Colonic mucosa (tissue), 4 donors: Measurements from ENCODE around the gene ACER1. TPM values are rescaled to one million over a fixed set of nuclear protein-coding genes. Genes with fewer than 3 reads are reported as not detected.
"Not testable (repeated sequence)": the region's sequence is repeated elsewhere in the genome, so short reads cannot be mapped to it uniquely, and the experiment has no call there.

ENCODE experiments used
- DNase-seq: peaks from one replicate; pipeline ENCODE4 v3.0.0-alpha.2; 2020
- H3K27ac ChIP-seq: fragments of 200-600 bp; one replicate; pipeline ENCODE4 v1.8.0; 2021
- H3K27me3 ChIP-seq: fragments of 200-600 bp; one replicate; pipeline ENCODE4 v1.8.0; 2021
- H3K36me3 ChIP-seq: fragments of 200-600 bp; one replicate; pipeline ENCODE4 v1.8.0; 2021
- H3K4me1 ChIP-seq: fragments of 200-600 bp; one replicate; pipeline ENCODE4 v1.8.0; 2021; ENCODE audit warnings: mild to moderate bottlenecking
- H3K4me3 ChIP-seq: fragments of 200-600 bp; one replicate; pipeline ENCODE4 v1.8.0; 2021
- H3K9ac ChIP-seq, 2 donors: one replicate each; pipeline ENCODE4 v1.7.0; 2013; ENCODE audit warnings: control low read depth in 2 of 2, low read depth in 2 of 2, low read length in 2 of 2
- H3K9me3 ChIP-seq: fragments of 200-600 bp; one replicate; pipeline ENCODE4 v1.8.0; 2021
- intact Hi-C: fragments of 100-400 bp; cut with DNase I; formaldehyde crosslinking; loops from one replicate; pipeline ENCODE4 v1.14.1; 2022
- total RNA-seq, 2 donors: library from RNA; stranded (reverse); fragmentation: NEBNext Ultra II Directional in 1 of 2; extraction: Animal tissue kit (Norgen Biotek cat#: 25700) in 1 of 2; gene quantifications; one replicate each; pipeline ENCODE4 v1.2.1, GENCODE V29; 2021
- TF ChIP-seq, protein P1 (sequence below): fragments of 200-600 bp; IDR thresholded peaks from one replicate; pipeline ENCODE4 v1.8.0; 2022; ENCODE audit warnings: antibody characterized with exemption, mild to moderate bottlenecking
- donor health status: healthy.
- donor health status: DM: no; HTN: no; CAD: no.
- donor health status: DM: no; HTN: no; CAD: no.

Gene ACER1
- total RNA-seq, 2 donors from 2014 or later, result not detected

DNA sequence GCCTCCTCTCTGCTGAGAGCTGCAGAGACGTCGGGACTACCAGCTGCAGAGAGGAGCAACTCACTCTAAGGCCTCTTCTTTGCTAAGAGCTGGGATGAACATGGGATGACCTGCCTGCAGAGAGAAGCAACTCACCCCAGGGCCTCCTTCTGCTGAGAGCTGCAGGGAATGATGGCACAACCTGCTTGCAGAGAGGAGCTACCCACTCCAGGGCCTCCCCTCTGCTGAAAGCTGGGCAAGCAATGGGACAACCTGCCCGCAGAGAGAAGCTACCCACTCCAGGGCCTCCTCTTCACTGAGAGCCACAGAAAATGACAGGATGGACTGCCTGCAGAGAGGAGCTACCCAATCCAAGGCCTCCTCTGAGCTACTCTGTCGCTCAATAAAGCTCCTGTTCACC is 46.7 kb downstream of the ACER1 start:
- Histone ChIP-seq H3K4me1 (no peaks in the 10 kb centered on the region), H3K27ac (no peak overlapping the region), H3K36me3 (no peaks in the 10 kb centered on the region), H3K9me3 (peaks cover 7% of the 10 kb centered on the region), H3K27me3 (no peaks in the 10 kb centered on the region), H3K9ac (no peak overlapping the region), H3K4me3 (no peak overlapping the region)
- DNase-seq, result no peak
- intact Hi-C loops, result no loop called here
- TF ChIP-seq, protein P1, sequence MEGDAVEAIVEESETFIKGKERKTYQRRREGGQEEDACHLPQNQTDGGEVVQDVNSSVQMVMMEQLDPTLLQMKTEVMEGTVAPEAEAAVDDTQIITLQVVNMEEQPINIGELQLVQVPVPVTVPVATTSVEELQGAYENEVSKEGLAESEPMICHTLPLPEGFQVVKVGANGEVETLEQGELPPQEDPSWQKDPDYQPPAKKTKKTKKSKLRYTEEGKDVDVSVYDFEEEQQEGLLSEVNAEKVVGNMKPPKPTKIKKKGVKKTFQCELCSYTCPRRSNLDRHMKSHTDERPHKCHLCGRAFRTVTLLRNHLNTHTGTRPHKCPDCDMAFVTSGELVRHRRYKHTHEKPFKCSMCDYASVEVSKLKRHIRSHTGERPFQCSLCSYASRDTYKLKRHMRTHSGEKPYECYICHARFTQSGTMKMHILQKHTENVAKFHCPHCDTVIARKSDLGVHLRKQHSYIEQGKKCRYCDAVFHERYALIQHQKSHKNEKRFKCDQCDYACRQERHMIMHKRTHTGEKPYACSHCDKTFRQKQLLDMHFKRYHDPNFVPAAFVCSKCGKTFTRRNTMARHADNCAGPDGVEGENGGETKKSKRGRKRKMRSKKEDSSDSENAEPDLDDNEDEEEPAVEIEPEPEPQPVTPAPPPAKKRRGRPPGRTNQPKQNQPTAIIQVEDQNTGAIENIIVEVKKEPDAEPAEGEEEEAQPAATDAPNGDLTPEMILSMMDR, result no peak

DNA sequence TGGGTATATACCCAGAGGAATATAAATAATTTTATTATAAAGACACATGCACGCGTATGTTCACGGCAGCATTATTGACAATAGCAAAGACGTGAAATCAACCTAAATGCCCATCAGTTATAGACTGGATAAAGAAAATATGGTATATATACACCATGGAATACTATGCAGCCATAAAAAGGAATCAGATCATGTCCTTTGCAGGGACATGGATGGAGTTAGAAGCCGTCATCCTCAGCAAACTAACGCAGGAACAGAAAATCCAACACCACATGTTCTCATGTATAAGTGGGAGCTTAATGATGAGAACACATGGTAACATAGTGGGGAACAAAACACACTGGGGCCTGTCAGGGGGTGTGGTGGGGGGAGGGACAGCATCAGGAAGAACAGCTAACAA is 51.0 kb downstream of the ACER1 start:
- H3K36me3 ChIP-seq, DNase-seq, intact Hi-C loops, H3K27me3 ChIP-seq, H3K9ac ChIP-seq, H3K27ac ChIP-seq, H3K9me3 ChIP-seq, H3K4me3 ChIP-seq, H3K4me1 ChIP-seq: not testable (repeated sequence)

DNA sequence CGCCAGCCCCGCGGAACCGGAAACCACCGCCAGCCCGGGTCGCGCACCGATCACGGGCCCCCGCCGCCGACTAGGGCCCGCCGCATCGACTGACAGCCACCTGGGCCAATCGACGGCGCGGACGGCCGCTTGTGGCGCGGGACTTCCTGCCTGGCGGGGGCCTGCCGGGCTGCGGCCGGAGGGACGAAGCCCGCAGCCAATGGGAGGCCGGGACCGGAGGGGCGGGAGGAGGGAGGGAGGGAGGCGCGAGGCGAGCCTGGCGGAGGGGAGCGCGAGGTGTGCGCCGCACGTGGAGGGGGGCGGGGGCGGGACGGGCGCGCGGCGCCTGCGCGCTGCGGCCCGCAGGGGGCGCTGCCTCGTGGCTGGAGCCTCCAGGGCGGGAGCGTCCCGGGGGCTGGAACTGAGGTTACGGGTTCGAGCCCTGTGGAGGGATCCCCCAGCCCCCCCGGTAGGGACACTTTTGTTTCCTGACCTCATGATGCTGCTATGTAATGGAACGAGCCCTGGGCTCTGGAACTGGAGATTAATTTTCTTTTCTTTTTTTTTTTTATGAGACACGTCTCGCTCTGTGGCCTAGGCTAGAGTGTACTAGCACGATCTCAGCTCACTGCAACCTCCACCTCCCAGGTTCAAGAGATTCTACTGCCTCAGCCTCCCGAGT is 53.4 kb downstream of the ACER1 start, which contains the start of gene MLLT1:
Gene MLLT1, minus strand, starts transcription at position 45 of the 661 bp plus-strand sequence. CDS start 191 bp downstream, outside the sequence.
- peak; percentile 97 for DNase-seq

DNA sequence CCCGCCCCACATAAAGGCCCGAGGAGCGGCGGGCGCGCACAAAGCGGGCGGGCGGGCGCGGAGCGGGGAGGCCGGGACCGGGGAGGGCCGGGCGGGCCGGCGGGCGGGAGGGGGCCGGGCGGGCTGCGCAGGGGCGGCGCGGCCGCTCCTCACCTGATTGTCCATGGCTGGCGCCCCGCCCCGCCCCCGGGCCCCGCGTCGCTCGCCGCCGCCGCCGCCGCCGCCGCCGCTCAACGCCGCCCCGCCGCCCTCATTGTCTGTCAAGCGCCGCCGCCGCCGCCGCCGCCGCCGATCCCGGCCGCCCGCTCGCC is 53.8 kb downstream of the ACER1 start:
- Histone ChIP-seq H3K27ac (no peak overlapping the region), H3K27me3 (no peaks in the 10 kb centered on the region), H3K4me1 (peaks cover 4% of the 10 kb centered on the region), H3K9me3 (no peaks in the 10 kb centered on the region), H3K36me3 (no peaks in the 10 kb centered on the region), H3K9ac (peak overlapping the region; percentile 83 to 87), H3K4me3 (peak overlapping the region; percentile 81)
- DNase-seq, result no peak
- TF ChIP-seq, protein P1, result no peak
- intact Hi-C loops, result no loop called here

More for the DNA sequence above, 53.4 kb downstream of the ACER1 start, which contains the start of gene MLLT1:
- no peaks in the 10 kb centered on the region for H3K36me3 ChIP-seq
- H3K4me3 ChIP-seq, result peak within 1 kb of the TSS; percentile 81
- H3K9ac ChIP-seq, result peak within 1 kb of the TSS; percentile 83 to 87
- H3K4me1 ChIP-seq, result peaks cover 4% of the 10 kb centered on the region
- H3K9me3 ChIP-seq, result no peaks in the 10 kb centered on the region
- intact Hi-C loops, result no loop called here
- no peak within 1 kb of the TSS for H3K27ac ChIP-seq
- TF ChIP-seq, protein P1, result peak; percentile 69
- no peaks in the 10 kb centered on the region for H3K27me3 ChIP-seq

DNA sequence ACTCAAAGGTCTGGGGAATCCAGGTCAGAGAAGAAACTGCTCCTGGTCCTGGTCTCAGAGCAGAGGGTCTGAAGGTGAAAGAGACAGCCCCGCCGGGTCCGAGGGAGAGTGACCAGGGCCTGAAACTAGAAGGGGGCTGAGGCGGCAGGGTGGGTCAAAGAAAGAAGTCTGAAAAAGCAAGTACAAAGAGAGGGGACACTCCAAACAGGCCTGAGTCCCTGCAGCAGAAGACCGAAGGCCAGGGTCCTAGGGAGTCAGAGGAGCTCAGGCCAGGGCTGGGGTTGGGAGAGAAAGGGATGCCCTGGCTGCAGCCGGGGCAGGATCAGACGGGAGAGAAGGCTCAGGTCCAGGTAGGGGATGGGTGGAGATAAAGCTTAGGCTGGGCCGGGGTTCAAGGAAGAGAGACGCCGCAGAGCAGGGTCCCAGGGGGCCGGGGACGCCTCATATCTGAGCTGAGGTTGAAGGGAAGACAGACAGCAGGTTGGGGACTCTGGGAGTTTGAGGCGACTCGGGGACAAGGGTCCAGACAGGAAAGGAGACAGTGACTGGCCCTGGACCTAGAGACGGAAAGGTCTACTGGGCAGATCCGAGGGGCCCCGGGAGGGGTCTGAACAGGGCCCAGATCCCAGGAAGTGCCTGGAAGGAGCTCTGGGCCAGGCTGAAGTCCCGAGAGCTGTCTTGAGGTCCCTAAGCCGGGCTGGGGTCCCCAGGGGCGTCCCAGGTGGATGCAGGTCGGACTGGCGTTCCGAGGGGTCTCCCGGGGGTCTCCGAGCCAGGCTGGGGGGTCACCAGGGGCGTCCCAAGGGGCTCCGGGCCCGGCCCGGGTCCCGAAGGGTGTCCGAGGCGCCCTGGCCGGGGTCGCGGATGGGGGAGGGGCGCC is 54.4 kb downstream of the ACER1 start:
- no peaks in the 10 kb centered on the region for H3K9me3 ChIP-seq
- TF ChIP-seq, protein P1, result no peak
- H3K36me3 ChIP-seq, result no peaks in the 10 kb centered on the region
- H3K4me1 ChIP-seq, result peaks cover 4% of the 10 kb centered on the region
- H3K4me3 ChIP-seq, result peak overlapping the region; percentile 81
- intact Hi-C loops, result no loop called here
- DNase-seq, result no peak
- peak overlapping the region; percentile 83 to 87 for H3K9ac ChIP-seq
- no peaks in the 10 kb centered on the region for H3K27me3 ChIP-seq
- H3K27ac ChIP-seq, result no peak overlapping the region
